A673 (cell line): ENCODE measurements around the gene RPTOR.

Experiments used
- CTCF ChIP-seq: fragments of 300-800, 200-600 bp; sonication (generic); conservative IDR thresholded peaks from 2 replicates; pipeline ENCODE4 v1.5.1; 2017; ENCODE audit warnings: low read depth, mild to moderate bottlenecking, antibody characterized with exemption, low read length, moderate library complexity, mixed read lengths
- EZH2 ChIP-seq: fragments of 200-600 bp; sonication (generic); IDR thresholded peaks from 2 replicates; pipeline ENCODE4 v1.6.1; 2017; ENCODE audit warnings: borderline replicate concordance, low read depth, mild to moderate bottlenecking, mixed read lengths, antibody characterized with exemption, low read length; ENCODE audit not compliant: poor library complexity, severe bottlenecking

GRCh38 chr17:80981929-80982425, 437.3 kb downstream of the RPTOR start:
- no peak for TF ChIP-seq CTCF
- no peak for TF ChIP-seq EZH2
